Ovary (tissue), 3 donors: Measurements from ENCODE around the gene CDKN2AIPNL.

Experiments used
- CTCF ChIP-seq, 3 donors: fragments of 450-650 bp in 2 of 3; fragments of 200-600 bp in 1 of 3; IDR thresholded peaks; one replicate each; pipeline versions ENCODE4 v1.5.1 to v1.8.0; 2016 to 2022; ENCODE audit warnings: antibody characterized with exemption in 3 of 3, mild to moderate bottlenecking in 1 of 3
- EP300 ChIP-seq: sonication (generic); formaldehyde crosslinking; IDR thresholded peaks from one replicate; pipeline ENCODE4 v1.6.1; 2017; ENCODE audit warnings: antibody characterized with exemption
- POLR2A ChIP-seq: fragments of 450-650 bp; IDR thresholded peaks from one replicate; pipeline ENCODE4 v1.6.1; 2017; ENCODE audit warnings: antibody characterized with exemption, mild to moderate bottlenecking, moderate library complexity
- donor health status: DM: no; HTN: no; CAD: no.

- TF ChIP-seq CTCF (IDR thresholded peaks at IDR 0.05) (no peak), POLR2A (no peak), EP300 (no peak)
Measured at GRCh38 chr5:134371834-134372340, 39.8 kb downstream of the CDKN2AIPNL start.
